Measurements from ENCODE around the gene ASB1.

GRCh38 chr2:238489896-238490295 is 63.2 kb downstream of the ASB1 start:
- TF ChIP-seq CTCF (IDR thresholded peaks at IDR 0.05) (no peak), EZH2 (IDR thresholded peaks at IDR 0.05; ENCODE audit: borderline replicate concordance, insufficient read depth, low read depth, low read length, poor library complexity, severe bottlenecking) (no peak)

Measured in B cell (primary cell).